MV-4-11 (cell line): Measurements from ENCODE around the gene PLXNA4.
"Not testable (repeated sequence)": the region's sequence is repeated elsewhere in the genome, so short reads cannot be mapped to it uniquely, and the experiment has no call there.

Source experiments
- DNase-seq: peaks from one replicate; lab custom pipeline; 2025; lab: John Stamatoyannopoulos, UW

Gene PLXNA4

DNA sequence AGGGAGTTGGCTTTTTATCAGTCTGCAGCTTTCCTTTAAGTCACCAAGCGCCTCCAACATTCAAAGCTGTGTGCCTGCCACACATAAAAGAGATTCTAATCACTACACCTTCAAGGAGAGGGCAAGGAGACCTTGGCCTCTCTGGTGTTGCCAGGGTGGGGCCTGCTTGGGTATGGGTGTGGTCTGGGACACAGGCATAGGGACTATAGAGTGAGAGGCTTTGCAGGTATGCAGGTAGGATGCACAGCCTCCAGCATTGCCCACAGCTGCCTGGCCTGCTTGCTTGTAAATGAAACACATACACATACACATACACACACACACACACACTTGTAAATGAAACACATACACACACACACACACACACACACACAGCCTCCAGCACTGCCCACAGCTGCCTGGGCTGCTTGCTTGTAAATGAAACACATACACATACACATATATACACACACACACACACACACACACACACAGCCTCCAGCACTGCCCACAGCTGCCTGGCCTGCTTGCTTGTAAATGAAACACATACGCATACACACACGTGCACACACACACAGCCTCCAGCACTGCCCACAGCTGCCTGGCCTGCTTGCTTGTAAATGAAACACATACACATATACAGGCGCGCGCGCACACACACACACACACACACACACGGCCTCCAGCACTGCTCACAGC lies 397.7 kb downstream of the PLXNA4 start:
- not testable (repeated sequence) for DNase-seq

DNA sequence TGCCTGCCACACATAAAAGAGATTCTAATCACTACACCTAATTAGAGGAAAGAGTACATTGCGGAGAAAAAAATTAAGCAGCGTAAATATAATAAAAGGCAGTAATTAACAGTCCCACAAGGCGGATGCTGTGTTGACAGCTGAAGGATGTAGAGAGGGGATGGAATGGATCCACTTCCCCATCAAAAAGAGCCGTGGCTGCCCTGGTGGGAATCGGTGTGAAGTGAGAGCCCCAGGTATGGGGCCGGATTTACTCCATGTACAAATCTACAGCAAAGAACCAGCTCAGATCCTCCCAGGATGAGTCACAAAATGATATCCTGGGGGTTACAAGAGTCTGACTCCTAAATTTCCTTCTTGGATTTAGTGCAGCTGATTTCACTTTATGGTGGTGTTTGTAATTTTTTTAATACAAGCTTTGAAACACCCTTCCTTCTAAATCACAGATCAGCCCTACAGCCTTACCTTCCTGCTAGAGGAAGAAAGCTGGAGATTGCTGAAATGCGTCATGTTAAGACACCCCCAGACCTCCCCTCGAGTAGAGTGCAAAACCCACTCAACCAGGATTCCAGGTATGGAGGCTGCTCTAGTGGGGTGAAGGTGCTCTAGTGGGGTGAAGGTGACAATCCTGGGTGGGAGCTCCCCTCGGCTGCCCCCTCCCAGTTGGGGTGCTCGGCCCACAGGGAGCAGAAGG lies 398.4 kb downstream of the PLXNA4 start:
- no peak for DNase-seq

DNA sequence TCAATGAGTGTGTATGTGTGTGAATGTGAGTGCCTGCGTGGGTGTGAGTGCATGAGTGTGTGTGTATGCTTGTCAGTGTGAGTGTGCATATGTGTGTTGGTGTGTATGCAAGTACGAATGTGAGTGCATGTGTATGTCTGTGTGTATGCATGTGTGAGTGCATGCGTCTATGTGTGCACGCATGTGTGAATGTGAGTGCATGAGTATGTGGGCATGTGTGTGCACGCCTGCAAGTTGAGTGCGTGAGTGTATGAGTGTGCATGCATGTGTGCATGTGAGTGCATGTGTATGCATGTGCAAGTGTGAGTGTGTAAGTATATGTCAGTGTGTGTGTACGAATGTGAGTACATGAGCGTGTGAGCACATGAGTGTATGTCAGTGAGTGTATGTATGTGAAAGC lies 399.6 kb downstream of the PLXNA4 start:
- no peak for DNase-seq

DNA sequence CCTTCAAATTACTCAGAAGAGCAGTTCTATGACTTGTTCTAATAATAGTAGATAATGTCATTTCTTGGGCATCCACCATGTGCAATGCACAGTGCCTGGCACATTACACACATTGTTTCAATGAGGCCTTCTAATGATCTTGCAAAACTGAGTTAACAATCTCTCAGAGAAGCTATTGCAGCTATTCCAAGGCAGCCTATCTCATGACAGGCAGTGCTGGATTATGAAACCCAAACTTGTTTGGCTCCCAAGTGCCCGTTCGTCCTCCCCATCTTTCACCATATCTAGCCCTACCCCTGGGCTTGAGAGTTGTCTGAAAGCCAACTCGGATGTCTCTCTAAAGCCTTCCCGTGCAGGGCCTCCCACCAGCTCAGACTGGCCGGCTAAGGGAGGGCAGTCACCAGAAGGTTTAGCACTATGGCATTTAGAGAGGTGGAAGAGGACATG lies 405.1 kb downstream of the PLXNA4 start:
- DNase-seq, result no peak

DNA sequence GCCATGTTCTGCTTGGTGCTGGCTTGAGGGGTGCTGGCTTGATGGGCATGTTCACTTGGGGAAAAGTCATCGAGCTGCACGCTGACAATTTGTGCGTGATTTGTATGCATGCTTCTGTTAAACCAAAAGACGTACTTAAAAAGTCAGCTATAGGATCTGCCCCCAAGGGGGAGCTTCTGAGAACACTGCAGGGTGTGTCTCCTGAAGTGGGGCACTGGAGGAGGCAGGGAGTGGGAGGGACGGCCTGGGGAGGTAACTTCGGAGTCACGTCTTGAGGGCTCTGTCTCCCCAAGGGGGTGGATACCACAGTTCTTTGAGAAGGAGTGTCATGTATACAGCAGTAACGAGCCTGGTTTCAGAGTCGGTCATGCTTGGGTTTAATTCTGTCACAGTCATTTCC lies 406.5 kb downstream of the PLXNA4 start:
- DNase-seq, result no peak

DNA sequence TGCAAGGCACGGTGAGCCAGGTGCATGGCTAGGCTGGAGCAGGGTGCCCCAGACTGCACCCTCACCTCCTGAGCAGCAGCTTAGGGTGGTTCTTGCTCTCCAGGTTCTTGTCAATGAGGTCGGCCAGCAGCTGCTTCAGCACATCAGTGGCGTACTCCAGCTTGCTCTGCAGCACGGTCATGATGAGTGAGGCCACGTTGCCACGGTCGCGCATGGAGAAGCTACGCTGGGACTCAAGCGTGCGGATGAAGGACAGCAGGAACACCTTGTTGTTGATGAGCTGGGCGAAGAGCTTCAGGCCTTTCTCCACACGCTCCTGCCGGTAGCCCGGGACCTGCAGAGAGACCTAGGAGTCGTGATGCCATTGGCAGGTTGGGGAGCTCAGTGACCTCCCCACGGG lies 408.0 kb downstream of the PLXNA4 start:
- DNase-seq, result no peak

DNA sequence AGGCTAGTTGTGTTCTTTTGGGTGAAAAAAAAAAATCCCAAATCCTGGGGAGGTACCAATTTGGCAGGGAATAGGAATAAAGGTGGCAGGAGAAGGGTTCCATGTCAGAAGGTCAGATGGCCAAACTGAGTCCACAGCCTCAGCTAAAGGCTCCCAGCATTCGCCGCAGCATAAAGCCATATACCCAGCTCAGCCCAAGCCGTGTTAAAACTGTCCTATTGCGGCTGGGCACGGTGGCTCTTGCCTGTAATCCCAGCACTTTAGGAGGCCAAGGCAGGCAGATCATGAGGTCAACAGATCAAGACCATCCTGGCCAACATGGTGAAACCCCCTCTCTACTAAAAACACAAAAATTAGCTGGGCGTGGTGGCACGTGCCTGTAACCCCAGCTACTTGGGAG lies 410.6 kb downstream of the PLXNA4 start:
- not testable (repeated sequence) for DNase-seq

DNA sequence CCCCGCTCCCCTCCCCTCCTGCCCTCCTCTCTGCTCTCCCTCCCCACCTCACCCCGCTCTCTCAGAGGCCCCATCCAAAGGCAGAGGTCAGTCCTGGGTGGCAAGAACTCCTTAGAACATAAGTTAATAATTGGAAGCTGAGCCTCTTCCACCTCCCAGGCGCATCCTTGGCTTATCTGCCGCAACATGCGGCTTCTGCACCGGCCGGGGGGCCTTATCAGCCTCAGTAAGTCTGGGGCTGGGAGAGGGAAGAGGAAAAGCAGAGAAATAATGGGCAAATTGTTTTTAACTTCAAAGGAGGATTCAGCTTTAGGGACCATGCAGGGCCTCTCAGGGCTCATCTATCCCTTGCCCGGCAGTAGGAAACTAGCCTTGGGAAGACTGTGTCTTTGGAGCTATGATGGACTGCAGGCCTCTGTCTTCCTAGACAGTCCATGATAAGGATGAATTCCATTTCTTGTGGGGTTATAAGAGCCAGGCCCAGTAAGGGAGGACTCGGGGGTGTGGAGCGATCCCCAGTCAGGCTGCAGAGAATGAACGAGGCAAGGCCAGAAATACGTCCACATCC lies 411.6 kb downstream of the PLXNA4 start:
- no peak for DNase-seq

DNA sequence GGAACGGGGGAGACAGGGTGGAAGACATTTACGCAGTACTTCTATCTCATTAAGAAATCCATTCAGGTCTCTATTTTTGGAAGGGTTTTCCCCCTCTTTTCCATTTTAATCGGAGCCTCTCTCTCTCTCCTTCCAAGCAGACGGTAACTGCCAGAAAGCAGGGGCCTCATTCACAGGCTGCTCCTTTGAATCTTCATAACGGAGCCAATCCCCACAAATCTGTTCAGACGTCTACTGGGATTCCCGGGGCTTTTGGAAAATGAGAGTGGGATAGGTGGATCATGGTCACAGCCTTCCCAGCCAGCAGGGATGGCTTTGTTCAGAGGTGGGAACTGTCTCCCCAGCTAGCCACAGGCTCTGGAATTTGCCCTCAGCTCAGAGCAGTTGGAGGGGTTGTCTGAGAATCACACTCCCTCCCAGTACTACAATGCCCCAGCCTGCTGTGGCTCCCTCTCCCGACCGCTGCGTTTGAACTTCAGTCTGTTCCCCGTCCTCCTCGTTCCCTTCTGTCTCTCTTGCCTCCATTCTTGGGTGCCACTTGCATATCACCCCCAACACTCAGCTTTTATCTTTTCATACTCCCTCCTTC lies 413.6 kb downstream of the PLXNA4 start:
- DNase-seq, result no peak

DNA sequence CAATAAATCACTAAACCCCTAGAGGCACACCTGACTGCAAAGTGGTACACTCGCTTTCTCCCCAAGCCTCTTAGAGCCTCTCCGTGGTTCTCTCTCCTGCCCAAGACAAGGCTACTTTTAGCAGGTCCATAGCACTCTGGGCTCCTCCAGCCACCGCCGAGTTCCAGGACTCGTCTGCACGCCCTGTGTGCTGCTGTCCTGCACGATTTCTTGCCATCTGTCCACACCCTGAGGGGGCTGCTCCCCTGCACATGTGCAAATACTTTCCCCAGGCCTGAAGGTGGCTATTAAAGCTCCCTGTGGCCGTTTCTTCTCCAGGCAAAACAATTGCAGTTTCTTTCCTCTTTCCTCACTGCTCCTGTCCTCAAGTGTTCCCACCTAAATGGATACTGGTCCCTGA lies 414.3 kb downstream of the PLXNA4 start:
- DNase-seq, result no peak

DNA sequence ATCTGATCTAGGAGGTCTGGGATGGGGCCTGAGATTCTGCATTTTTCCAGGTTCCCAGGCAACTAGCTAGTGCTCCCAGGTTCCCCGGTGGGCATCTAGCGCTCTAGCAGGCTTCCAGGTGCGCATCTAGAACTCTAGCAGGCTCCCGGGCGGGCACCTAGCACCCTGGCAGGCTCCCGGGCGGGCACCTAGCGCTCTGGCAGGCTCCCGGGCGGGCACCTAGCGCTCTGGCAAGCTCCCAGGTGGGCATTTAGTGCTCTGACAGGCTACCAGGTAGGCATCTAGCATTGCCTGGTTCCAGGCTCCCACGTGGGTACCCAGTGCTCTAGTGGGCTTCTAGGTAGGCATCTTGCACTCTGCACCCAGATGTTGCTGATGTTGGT lies 414.7 kb downstream of the PLXNA4 start:
- no peak for DNase-seq

DNA sequence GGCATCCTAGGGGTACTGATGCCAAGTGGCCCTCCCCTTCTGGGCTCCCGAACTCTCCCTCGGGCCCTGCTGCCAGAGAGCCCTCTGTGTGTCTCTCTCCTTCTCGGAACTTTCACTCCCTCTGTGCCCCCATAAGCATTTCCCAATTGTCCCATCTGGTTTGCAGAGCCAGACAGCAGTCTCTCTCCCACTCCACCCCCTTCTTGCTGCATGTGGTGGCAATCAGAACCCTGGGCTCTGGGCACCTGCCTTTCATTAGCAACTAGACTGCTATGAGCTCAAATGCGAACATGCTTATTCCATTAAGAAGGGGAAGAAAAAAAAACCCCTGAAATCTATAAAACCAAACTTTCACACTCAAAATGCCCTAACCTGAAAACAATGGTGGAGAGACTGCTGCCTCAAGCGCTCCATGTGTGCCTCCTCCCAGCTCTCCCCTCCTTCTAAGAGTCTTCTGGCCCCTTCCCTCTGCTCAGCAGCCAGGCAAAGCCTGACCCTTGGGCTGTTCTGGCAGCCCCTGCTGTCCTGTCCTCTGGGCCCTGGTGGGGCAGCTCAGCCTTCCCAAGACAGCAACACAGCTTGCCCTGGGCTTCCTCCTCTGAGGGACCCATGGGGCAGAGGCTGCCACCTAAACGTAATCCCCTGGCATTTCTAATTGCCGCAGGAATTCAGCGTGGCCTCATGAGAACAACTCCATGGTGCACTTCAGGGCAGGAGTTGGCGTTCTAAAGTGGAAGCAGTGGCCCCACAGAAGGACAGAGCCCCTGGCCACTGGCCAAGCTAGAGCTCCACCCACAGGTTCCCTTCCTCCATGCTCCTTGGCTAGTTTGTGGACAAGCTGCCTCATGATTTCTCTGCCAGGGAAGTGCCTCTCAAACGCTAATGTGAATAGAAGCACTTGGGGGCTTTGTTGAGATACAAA lies 415.4 kb downstream of the PLXNA4 start:
- DNase-seq, result no peak

DNA sequence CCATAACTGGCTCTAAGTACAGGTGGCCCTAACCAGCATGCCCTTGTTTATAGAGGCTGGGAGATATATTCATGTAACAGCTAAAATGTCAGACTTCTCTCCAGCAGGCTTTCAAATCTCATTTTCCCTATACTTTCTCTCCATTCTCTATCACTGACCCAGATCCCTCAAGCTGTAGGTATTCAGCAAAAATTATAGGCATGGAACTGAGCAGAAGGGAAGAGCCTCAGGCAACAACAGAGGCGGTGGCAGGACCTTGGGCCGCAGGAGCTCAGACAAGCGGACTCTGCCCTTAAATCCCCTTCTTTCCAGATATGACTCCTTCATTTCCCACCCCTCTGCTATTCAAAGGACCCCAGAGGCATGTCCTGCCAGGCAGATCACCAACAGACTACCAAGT lies 417.4 kb downstream of the PLXNA4 start:
- DNase-seq, result no peak

DNA sequence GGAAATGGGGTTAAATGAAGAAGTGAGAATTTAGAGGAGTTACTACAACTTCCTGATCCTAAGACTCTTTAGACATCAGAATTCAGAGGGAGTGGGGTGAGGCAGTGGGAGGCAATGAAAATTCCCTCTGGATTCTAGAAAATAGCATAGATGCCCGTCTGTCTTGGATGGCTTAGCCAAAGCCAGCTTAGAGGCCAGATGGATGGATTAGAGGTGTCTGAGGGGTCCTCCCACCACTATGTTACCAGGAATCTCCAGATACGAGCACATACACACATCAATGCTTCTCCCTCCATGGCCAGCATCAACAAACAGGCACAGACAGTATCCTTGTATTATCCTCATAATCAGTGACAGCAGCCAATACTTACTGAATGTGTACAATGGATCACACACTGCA lies 418.1 kb downstream of the PLXNA4 start:
- DNase-seq, result no peak

DNA sequence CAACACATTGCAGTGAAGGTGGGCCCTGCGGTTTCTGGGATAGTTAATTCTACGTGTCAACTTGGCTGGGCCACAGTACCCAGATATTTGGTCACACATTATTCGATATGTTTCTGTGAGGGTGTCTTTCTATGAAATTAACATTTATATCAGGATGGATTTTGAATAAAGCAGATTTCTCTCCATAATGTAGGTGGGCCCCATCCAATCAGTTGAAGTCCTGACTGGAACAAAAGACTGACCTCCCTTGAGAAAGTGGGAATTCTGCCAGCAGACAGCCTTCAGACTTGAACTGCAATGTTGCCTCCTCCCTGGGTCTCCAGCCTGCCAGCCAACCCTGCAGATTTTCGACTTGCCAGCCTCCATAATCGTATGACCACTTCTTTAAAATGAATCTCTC lies 420.6 kb downstream of the PLXNA4 start:
- no peak for DNase-seq

DNA sequence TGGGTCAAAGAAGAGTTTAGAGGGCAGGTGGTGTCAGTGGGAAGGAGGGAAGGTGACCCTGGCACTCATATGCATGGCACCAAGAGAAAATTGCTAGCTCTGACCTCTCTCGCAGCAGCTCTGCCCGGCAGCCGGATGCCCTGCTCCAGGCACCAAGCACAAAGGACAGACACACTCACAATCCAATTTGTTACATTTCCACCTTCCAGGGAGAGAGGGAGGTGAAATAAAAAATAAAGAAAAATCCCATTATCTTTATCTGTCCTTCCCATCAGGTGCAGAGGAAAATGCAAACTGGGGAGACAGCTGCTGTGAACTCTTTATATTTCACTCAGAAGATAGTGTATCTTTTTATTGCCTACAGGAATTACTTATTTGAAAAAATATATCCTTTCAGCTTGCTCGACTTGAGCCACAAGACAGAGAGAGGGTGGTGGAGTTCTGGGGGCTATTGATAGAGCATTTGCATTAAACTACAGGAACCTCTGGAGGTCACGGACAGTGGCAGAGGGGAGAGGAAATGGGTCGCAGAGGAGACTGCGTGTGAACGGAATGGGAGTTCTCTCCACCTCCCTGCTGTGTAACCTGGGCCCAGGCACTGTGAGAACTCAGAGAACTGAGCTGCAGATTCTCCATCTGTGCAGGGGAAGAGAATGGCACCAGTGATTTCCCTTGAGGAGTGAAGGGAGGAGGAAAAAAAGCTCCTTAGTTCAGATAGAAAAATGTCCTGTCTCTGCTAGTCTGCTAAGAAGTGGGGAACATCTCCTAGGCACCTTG lies 421.4 kb downstream of the PLXNA4 start:
- DNase-seq, result no peak

DNA sequence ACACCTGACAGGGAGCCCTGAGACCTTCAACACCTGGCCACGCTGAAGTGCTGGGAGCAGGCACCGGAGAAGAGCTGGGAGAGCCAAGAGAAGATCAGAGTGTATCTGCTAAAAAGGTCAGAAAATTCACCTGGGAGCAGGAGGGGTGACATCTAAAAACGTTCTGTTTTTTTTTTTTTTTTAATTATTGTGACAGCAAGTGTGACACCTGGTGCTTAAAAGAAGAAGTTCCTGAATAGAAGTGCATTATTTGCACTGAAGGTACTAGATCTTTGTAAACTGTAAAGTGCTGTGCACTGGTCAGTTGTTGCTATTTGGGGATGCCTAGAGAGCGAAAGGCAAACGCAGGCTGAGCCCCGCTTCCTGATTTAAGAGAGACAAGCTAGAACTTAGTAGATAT lies 422.0 kb downstream of the PLXNA4 start:
- DNase-seq, result no peak

DNA sequence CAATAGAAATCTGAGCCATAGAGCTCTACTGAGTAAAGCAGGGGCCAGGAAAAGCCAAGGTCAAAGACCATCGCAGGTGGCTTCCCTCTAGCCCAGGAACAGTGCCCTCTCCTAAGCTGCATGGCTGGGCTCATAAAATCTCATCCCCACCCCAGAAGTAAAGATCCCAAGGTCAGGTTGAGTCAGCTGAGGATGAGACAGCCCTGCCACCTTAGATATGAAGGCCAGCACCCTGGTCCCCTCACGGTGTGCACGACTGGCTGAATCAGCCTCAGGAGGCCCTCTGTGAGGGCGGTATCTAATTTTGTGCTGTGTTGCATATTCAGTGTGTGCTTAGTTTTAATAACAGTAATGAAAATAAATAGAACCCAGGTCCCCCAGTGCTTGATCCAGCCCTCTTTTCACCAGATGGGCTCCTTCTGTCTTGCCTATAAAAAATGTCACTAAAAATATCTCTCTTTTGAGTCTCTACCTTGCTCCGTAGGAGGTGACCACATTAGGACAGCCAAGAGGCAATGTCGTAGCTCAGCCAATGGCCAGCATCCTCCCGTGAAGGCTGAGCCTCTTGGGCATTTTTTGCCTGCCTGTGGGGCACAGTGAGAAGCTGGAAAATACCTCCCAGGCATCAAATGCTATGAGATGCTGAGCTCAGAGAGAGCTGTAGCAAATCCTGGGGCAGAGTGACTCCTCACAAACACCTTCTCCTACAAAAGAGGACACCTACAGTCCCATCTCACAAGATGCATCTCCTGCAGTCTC lies 424.0 kb downstream of the PLXNA4 start:
- DNase-seq, result no peak

DNA sequence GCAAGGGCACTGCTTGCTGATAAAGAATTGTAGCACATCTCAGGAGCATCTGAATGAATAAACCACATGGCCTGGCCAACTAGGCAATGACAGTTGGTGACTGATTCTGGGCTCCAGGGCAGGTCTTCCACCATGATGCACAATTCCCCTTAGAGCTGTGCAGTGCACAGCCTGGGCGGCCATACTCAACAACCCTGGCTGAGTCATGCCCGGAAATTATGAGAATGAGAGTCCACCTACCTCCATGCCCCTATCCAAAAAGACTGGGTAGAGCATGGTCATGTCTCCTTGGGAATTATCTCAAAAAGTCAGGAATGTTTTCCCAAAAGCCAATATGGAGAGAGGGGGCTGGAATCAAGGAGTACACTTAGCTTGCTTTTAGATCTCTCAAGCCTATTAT lies 425.6 kb downstream of the PLXNA4 start:
- DNase-seq, result no peak

DNA sequence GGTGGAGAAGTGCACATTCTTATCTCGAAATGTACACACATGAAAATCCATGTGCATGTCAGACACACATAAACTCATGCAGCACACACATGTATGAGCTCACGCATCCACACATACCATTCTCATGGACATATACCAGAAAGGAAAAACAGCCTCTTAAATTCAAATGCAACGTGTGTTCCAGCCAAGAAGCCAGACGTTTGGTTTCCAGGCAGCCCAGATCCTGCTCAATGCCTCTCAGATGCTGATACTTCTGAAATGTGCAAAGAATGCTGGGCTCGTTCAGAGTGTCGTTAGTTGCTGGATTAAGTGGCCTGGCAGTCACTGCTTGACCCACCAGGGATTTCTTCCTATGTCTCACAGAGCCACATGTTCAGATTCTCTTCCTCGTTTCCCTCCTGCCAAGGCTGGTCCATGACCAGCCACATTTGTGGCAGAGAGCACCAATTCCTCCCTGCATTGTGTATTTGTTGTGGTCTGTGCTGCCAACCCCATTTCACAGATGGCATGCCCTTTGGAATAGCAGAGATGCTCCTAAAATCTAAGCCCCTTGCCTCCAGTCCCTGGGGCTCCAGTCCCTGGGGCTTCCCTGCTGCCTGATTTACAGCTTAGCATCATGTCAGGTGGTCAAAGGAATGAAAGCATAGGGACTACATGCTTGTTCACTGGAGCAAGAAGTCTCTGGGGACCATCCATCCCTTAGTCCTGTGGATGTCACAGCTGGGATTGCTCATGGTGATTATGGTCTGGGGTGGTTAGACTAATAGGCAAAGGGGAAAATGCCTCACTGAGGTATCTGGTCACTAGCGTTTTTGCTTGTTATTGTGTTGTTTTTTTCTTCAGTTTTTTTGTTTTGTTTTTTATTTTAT lies 426.6 kb downstream of the PLXNA4 start:
- no peak for DNase-seq
